Measurements from ENCODE around the gene HLA-DQA1. TPM values are rescaled to one million over a fixed set of nuclear protein-coding genes. Genes with fewer than 3 reads are reported as not detected.
"Not testable (repeated sequence)": the region's sequence is repeated elsewhere in the genome, so short reads cannot be mapped to it uniquely, and the experiment has no call there.

Gene HLA-DQA1
- total RNA-seq, 1 experiment from 2014 or later = 0.86 TPM

DNA sequence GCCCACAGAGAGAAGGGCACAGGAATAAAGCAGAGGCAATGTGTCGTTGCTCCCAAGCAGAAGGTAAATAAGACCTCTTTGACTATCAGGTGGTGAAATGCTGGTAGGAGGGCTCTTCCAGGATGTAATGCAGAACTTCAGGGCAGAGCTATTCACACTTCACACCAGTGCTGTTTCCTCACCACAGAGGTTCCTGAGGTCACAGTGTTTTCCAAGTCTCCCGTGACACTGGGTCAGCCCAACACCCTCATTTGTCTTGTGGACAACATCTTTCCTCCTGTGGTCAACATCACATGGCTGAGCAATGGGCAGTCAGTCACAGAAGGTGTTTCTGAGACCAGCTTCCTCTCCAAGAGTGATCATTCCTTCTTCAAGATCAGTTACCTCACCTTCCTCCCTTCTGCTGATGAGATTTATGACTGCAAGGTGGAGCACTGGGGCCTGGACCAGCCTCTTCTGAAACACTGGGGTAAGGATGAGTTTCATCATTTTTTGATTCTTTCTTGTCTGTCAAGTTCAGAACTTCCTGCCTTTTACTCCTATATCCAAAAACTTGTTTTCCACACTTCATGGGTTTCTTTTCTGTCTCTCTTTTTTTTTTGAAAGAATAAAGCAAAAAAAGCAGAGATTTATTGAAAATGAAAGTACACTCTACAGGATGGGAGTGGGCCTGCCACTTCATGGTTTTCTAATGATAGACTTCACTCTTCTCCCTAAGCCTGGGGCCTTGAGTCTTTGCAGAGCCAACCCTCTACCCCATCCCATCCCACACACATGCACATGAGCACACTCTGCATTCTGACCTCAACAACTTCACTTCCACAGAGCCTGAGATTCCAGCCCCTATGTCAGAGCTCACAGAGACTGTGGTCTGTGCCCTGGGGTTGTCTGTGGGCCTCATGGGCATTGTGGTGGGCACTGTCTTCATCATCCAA, 4.8 kb downstream of the HLA-DQA1 start:
- H2AFZ ChIP-seq (ENCODE audit: low read depth, low read length, poor library complexity, severe bottlenecking); intact Hi-C loops (cut with micrococcal nuclease); H3K79me2 ChIP-seq (ENCODE audit: insufficient read depth, low read length); H3K4me3 ChIP-seq (replicated peaks in 1 of 2; ENCODE audit: low read depth in 1 of 2, low read length in 2 of 2); H3K9me2 ChIP-seq (ENCODE audit: insufficient read depth); RAD21 ChIA-PET (ENCODE audit: low non-redundant PET in 1 of 2, low total read pairs in 2 of 2, uncharacterized antibody in 2 of 2, unreplicated experiment in 2 of 2); DNase-seq (ENCODE audit: low read depth, low spot score); H3K36me3 ChIP-seq (ENCODE audit: control insufficient read depth in 1 of 2, insufficient read depth in 2 of 2, low read length in 2 of 2); H3K27ac ChIP-seq (ENCODE audit: low read depth, low read length); CTCF ChIA-PET; BruUV-seq (replicated peaks); H3K27me3 ChIP-seq (ENCODE audit: insufficient read depth, low read length); H3K9me3 ChIP-seq (ENCODE audit: control insufficient read depth in 1 of 2, insufficient read depth in 1 of 2, low read depth in 1 of 2, low read length in 2 of 2); H3K9ac ChIP-seq (ENCODE audit: low read length); H4K20me1 ChIP-seq (ENCODE audit: insufficient read depth); POLR2A ChIA-PET; ATAC-seq; H3K4me1 ChIP-seq (ENCODE audit: control insufficient read depth in 1 of 2, insufficient read depth in 2 of 2, low read length in 2 of 2); H3K4me2 ChIP-seq (ENCODE audit: low read length): not testable (repeated sequence)

- ATAC-seq = no peak
- Histone ChIP-seq H3K27me3 (ENCODE audit: insufficient read depth, low read length) (no peaks in the 10 kb centered on the region), H3K9ac (ENCODE audit: low read length) (no peak overlapping the region), H4K20me1 (ENCODE audit: insufficient read depth) (no peaks in the 10 kb centered on the region), H3K4me2 (ENCODE audit: low read length) (no peak overlapping the region), H3K4me3 (replicated peaks in 1 of 2; ENCODE audit: low read depth in 1 of 2, low read length in 2 of 2) (no peak overlapping the region), H2AFZ (ENCODE audit: low read depth, low read length, poor library complexity, severe bottlenecking) (no peak overlapping the region), H3K9me2 (ENCODE audit: insufficient read depth) (no peaks in the 10 kb centered on the region), H3K9me3 (ENCODE audit: control insufficient read depth in 1 of 2, insufficient read depth in 1 of 2, low read depth in 1 of 2, low read length in 2 of 2) (no peaks in the 10 kb centered on the region), H3K36me3 (ENCODE audit: control insufficient read depth in 1 of 2, insufficient read depth in 2 of 2, low read length in 2 of 2) (no peaks in the 10 kb centered on the region), H3K27ac (ENCODE audit: low read depth, low read length) (no peak overlapping the region), H3K4me1 (ENCODE audit: control insufficient read depth in 1 of 2, insufficient read depth in 2 of 2, low read length in 2 of 2) (no peaks in the 10 kb centered on the region), H3K79me2 (ENCODE audit: insufficient read depth, low read length) (no peaks in the 10 kb centered on the region)
- ChIA-PET CTCF (interaction anchor here (0.6 kb wide), 1 partner anchor 485 kb away, joined by 3 read pairs; no protein-coding TSS in a partner anchor), RAD21 (ENCODE audit: low non-redundant PET in 1 of 2, low total read pairs in 2 of 2, uncharacterized antibody in 2 of 2, unreplicated experiment in 2 of 2) (no interaction called here), POLR2A (no interaction called here)
- no TSS peak for BruUV-seq (replicated peaks)
- no peak for DNase-seq (ENCODE audit: low read depth, low spot score)
- intact Hi-C loops (cut with micrococcal nuclease) = no loop called here
- no peak for TF ChIP-seq ZFX (IDR thresholded peaks at IDR 0.05)
- no peak for TF ChIP-seq SIN3A (IDR thresholded peaks at IDR 0.05; ENCODE audit: low read depth)
- TF ChIP-seq, protein P1, sequence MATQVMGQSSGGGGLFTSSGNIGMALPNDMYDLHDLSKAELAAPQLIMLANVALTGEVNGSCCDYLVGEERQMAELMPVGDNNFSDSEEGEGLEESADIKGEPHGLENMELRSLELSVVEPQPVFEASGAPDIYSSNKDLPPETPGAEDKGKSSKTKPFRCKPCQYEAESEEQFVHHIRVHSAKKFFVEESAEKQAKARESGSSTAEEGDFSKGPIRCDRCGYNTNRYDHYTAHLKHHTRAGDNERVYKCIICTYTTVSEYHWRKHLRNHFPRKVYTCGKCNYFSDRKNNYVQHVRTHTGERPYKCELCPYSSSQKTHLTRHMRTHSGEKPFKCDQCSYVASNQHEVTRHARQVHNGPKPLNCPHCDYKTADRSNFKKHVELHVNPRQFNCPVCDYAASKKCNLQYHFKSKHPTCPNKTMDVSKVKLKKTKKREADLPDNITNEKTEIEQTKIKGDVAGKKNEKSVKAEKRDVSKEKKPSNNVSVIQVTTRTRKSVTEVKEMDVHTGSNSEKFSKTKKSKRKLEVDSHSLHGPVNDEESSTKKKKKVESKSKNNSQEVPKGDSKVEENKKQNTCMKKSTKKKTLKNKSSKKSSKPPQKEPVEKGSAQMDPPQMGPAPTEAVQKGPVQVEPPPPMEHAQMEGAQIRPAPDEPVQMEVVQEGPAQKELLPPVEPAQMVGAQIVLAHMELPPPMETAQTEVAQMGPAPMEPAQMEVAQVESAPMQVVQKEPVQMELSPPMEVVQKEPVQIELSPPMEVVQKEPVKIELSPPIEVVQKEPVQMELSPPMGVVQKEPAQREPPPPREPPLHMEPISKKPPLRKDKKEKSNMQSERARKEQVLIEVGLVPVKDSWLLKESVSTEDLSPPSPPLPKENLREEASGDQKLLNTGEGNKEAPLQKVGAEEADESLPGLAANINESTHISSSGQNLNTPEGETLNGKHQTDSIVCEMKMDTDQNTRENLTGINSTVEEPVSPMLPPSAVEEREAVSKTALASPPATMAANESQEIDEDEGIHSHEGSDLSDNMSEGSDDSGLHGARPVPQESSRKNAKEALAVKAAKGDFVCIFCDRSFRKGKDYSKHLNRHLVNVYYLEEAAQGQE (IDR thresholded peaks at IDR 0.05; ENCODE audit: low read depth) = no peak
- no peak for TF ChIP-seq EZH2 (IDR thresholded peaks at IDR 0.05)
Measured at GRCh38 chr6:32642720-32643106, 5.5 kb downstream of the HLA-DQA1 start.
